ENCODE results near the gene SLC35E3.
A peak's percentile ranks its signal among the peaks of the same experiment; 100 is the strongest.

SLC35E3 gene

GRCh38 chr12:68781728-68782127, 35.8 kb downstream of the SLC35E3 start:
- DNase-seq (no peak), ATAC-seq (no peak)
- no peaks in the 10 kb centered on the region for H3K9me3 Mint-ChIP-seq
- no peak overlapping the region for H3K27ac Mint-ChIP-seq
- no peaks in the 10 kb centered on the region for H3K4me1 Mint-ChIP-seq
- no peak overlapping the region for H3K4me3 Mint-ChIP-seq
- no peaks in the 10 kb centered on the region for H3K36me3 Mint-ChIP-seq (ENCODE audit: low read depth)
- no peaks in the 10 kb centered on the region for H3K27me3 Mint-ChIP-seq

GRCh38 chr12:68784015-68784414, 38.0 kb downstream of the SLC35E3 start:
- Mint-ChIP-seq H3K36me3 (ENCODE audit: low read depth) (no peaks in the 10 kb centered on the region), H3K27ac (no peak overlapping the region), H3K27me3 (no peaks in the 10 kb centered on the region)

GRCh38 chr12:68785358-68785757, 39.4 kb downstream of the SLC35E3 start:
- Mint-ChIP-seq H3K27ac (no peak overlapping the region), H3K9me3 (no peaks in the 10 kb centered on the region), H3K4me3 (no peak overlapping the region), H3K27me3 (no peaks in the 10 kb centered on the region), H3K36me3 (ENCODE audit: low read depth) (no peaks in the 10 kb centered on the region), H3K4me1 (peaks cover 4% of the 10 kb centered on the region)
- DNase-seq, result no peak
- ATAC-seq, result no peak

More at GRCh38 chr12:68784015-68784414, 38.0 kb downstream of the SLC35E3 start:
- no peak for DNase-seq
- Mint-ChIP-seq H3K9me3 (no peaks in the 10 kb centered on the region), H3K4me1 (peaks cover 4% of the 10 kb centered on the region), H3K4me3 (no peak overlapping the region)
- no peak for ATAC-seq

GRCh38 chr12:68785823-68786222, 39.8 kb downstream of the SLC35E3 start:
- no peak for ATAC-seq
- H3K9me3 Mint-ChIP-seq, result no peaks in the 10 kb centered on the region
- H3K4me3 Mint-ChIP-seq, result no peak overlapping the region
- H3K36me3 Mint-ChIP-seq (ENCODE audit: low read depth), result no peaks in the 10 kb centered on the region
- no peak for DNase-seq
- H3K27ac Mint-ChIP-seq, result no peak overlapping the region
- no peaks in the 10 kb centered on the region for H3K27me3 Mint-ChIP-seq
- peaks cover 4% of the 10 kb centered on the region for H3K4me1 Mint-ChIP-seq

GRCh38 chr12:68786929-68787328, 41.0 kb downstream of the SLC35E3 start:
- H3K36me3 Mint-ChIP-seq (ENCODE audit: low read depth), result no peaks in the 10 kb centered on the region
- peaks cover 4% of the 10 kb centered on the region for H3K4me1 Mint-ChIP-seq

GRCh38 chr12:68788554-68789143, 42.7 kb downstream of the SLC35E3 start:
- Mint-ChIP-seq H3K9me3 (no peaks in the 10 kb centered on the region), H3K27me3 (no peaks in the 10 kb centered on the region), H3K4me3 (no peak overlapping the region), H3K4me1 (peaks cover 4% of the 10 kb centered on the region), H3K27ac (no peak overlapping the region), H3K36me3 (ENCODE audit: low read depth) (no peaks in the 10 kb centered on the region)
- ATAC-seq (no peak), DNase-seq (no peak)

More at GRCh38 chr12:68786929-68787328, 41.0 kb downstream of the SLC35E3 start:
- H3K27me3 Mint-ChIP-seq, result no peaks in the 10 kb centered on the region
- H3K27ac Mint-ChIP-seq, result no peak overlapping the region
- DNase-seq (no peak), ATAC-seq (no peak)
- no peaks in the 10 kb centered on the region for H3K9me3 Mint-ChIP-seq
- H3K4me3 Mint-ChIP-seq, result no peak overlapping the region

GRCh38 chr12:68789144-68789878, 43.3 kb downstream of the SLC35E3 start:
- DNase-seq (no peak), ATAC-seq (no peak)
- Mint-ChIP-seq H3K4me3 (no peak overlapping the region), H3K36me3 (ENCODE audit: low read depth) (no peaks in the 10 kb centered on the region), H3K27ac (no peak overlapping the region), H3K27me3 (no peaks in the 10 kb centered on the region), H3K4me1 (peaks cover 4% of the 10 kb centered on the region), H3K9me3 (no peaks in the 10 kb centered on the region)

GRCh38 chr12:68790081-68790951, 44.3 kb downstream of the SLC35E3 start:
- DNase-seq, result no peak
- Mint-ChIP-seq H3K9me3 (no peaks in the 10 kb centered on the region), H3K36me3 (ENCODE audit: low read depth) (no peaks in the 10 kb centered on the region), H3K4me1 (peaks cover 4% of the 10 kb centered on the region), H3K4me3 (no peak overlapping the region), H3K27ac (no peak overlapping the region), H3K27me3 (no peaks in the 10 kb centered on the region)
- ATAC-seq, result no peak

- no peak overlapping the region for H3K27ac Mint-ChIP-seq
- H3K36me3 Mint-ChIP-seq (ENCODE audit: low read depth), result no peaks in the 10 kb centered on the region
- peaks cover 4% of the 10 kb centered on the region for H3K4me1 Mint-ChIP-seq
- ATAC-seq, result no peak
- H3K27me3 Mint-ChIP-seq, result no peaks in the 10 kb centered on the region
- no peak for DNase-seq
- H3K9me3 Mint-ChIP-seq, result no peaks in the 10 kb centered on the region
- H3K4me3 Mint-ChIP-seq, result no peak overlapping the region
Measured at GRCh38 chr12:68790952-68791234, 44.9 kb downstream of the SLC35E3 start.

GRCh38 chr12:68791897-68792481, 46.0 kb downstream of the SLC35E3 start:
- Mint-ChIP-seq H3K4me1 (peaks cover 4% of the 10 kb centered on the region), H3K27me3 (no peaks in the 10 kb centered on the region), H3K9me3 (no peaks in the 10 kb centered on the region), H3K36me3 (ENCODE audit: low read depth) (no peaks in the 10 kb centered on the region), H3K4me3 (no peak overlapping the region), H3K27ac (no peak overlapping the region)
- DNase-seq (no peak), ATAC-seq (no peak)

GRCh38 chr12:68792952-68793351, 47.0 kb downstream of the SLC35E3 start:
- Mint-ChIP-seq H3K4me1 (no peaks in the 10 kb centered on the region), H3K4me3 (no peak overlapping the region), H3K36me3 (ENCODE audit: low read depth) (no peaks in the 10 kb centered on the region)

GRCh38 chr12:68793436-68793835, 47.5 kb downstream of the SLC35E3 start:
- no peak overlapping the region for H3K27ac Mint-ChIP-seq
- no peak for DNase-seq
- no peak overlapping the region for H3K4me3 Mint-ChIP-seq
- no peak for ATAC-seq
- no peaks in the 10 kb centered on the region for H3K4me1 Mint-ChIP-seq
- no peaks in the 10 kb centered on the region for H3K9me3 Mint-ChIP-seq
- no peaks in the 10 kb centered on the region for H3K36me3 Mint-ChIP-seq (ENCODE audit: low read depth)
- no peaks in the 10 kb centered on the region for H3K27me3 Mint-ChIP-seq

More at GRCh38 chr12:68792952-68793351, 47.0 kb downstream of the SLC35E3 start:
- ATAC-seq, result peak; percentile 92
- Mint-ChIP-seq H3K9me3 (no peaks in the 10 kb centered on the region), H3K27me3 (no peaks in the 10 kb centered on the region), H3K27ac (no peak overlapping the region)
- DNase-seq, result no peak

- DNase-seq (no peak), ATAC-seq (no peak)
- H3K27me3 Mint-ChIP-seq, result no peaks in the 10 kb centered on the region
- no peaks in the 10 kb centered on the region for H3K4me1 Mint-ChIP-seq
- H3K36me3 Mint-ChIP-seq (ENCODE audit: low read depth), result no peaks in the 10 kb centered on the region
- no peak overlapping the region for H3K27ac Mint-ChIP-seq
- no peak overlapping the region for H3K4me3 Mint-ChIP-seq
- H3K9me3 Mint-ChIP-seq, result no peaks in the 10 kb centered on the region
Measured at GRCh38 chr12:68793975-68794652, 48.1 kb downstream of the SLC35E3 start.

- H3K27me3 Mint-ChIP-seq, result no peaks in the 10 kb centered on the region
- no peak overlapping the region for H3K4me3 Mint-ChIP-seq
- DNase-seq (no peak), ATAC-seq (no peak)
- H3K9me3 Mint-ChIP-seq, result no peaks in the 10 kb centered on the region
- no peak overlapping the region for H3K27ac Mint-ChIP-seq
- no peaks in the 10 kb centered on the region for H3K36me3 Mint-ChIP-seq (ENCODE audit: low read depth)
- no peaks in the 10 kb centered on the region for H3K4me1 Mint-ChIP-seq
Measured at GRCh38 chr12:68794653-68795251, 48.8 kb downstream of the SLC35E3 start.
